Parathyroid adenoma (tissue), 2 donors: ENCODE data around the gene CLMN.

ENCODE experiments used
- H2AFZ ChIP-seq: fragments of 300-600 bp; sonication (generic); one replicate; pipeline ENCODE4 v1.7.0; 2017; ENCODE audit warnings: antibody characterized with exemption, mild to moderate bottlenecking
- H3K27ac ChIP-seq: fragments of 300-600 bp; sonication (generic); one replicate; pipeline ENCODE4 v1.7.0; 2017
- H3K27me3 ChIP-seq: fragments of 300-600 bp; sonication (generic); one replicate; pipeline ENCODE4 v1.7.0; 2017; ENCODE audit warnings: low read length; ENCODE audit not compliant: control insufficient read depth, insufficient read depth
- H3K36me3 ChIP-seq: fragments of 300-600 bp; sonication (generic); one replicate; pipeline ENCODE4 v1.7.0; 2017; ENCODE audit warnings: low read length; ENCODE audit not compliant: control insufficient read depth, insufficient read depth
- H3K4me1 ChIP-seq: fragments of 300-600 bp; sonication (generic); one replicate; pipeline ENCODE4 v1.7.0; 2017; ENCODE audit warnings: control low read depth
- H3K4me2 ChIP-seq: fragments of 300-600 bp; sonication (generic); one replicate; pipeline ENCODE4 v1.7.0; 2017; ENCODE audit warnings: low read length
- H3K4me3 ChIP-seq: fragments of 300-600 bp; sonication (generic); one replicate; pipeline ENCODE4 v1.7.0; 2017; ENCODE audit warnings: low read depth, low read length
- H3K79me2 ChIP-seq: fragments of 300-600 bp; sonication (generic); one replicate; pipeline ENCODE4 v1.7.0; 2017; ENCODE audit warnings: control low read depth
- H3K9ac ChIP-seq: fragments of 300-600 bp; sonication (generic); one replicate; pipeline ENCODE4 v1.7.0; 2017; ENCODE audit warnings: mild to moderate bottlenecking
- H3K9me3 ChIP-seq: fragments of 300-600 bp; sonication (generic); one replicate; pipeline ENCODE4 v1.7.0; 2017; ENCODE audit warnings: low read length; ENCODE audit not compliant: control insufficient read depth
- CTCF ChIP-seq: fragments of 300-600 bp; sonication (generic); IDR thresholded peaks from one replicate; pipeline ENCODE4 v1.7.0; 2017; ENCODE audit warnings: antibody characterized with exemption, mild to moderate bottlenecking
- donor health status: primary hyperparathyroidism.

CLMN gene

DNA sequence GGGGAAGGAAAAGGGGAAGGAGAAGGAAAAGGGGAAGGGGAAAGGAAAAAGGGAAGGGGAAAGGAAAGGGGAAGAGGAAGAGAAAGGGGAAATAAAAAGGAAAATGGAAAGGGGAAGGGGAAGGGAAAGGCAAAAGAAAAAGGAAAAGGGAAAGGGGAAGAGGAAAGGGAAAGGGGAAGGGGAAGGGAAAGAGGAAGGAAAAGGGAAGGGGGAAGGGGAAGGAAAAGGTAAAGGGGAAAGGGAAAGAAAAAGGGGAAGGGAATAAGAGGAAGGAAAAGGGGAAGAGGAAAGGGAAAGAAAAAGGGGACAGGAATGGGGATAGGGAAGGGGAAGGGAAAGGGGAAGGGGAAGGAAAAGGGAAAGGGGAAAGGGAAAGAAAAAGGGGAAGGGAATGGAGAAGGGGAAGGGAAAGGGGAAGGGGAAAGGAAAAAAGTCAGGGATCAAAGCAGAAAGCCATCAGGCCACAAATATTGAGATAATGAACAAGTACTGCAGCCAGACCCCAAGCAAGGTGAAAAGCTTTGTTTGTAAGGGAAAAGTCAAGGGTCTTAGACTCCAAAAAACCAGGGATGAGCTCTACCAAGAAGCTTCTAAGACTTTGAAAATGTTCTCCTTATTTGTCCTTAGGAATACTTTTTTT, 182.4 kb downstream of the CLMN start:
- H3K27ac ChIP-seq = peak overlapping the region; percentile 8
- no peak overlapping the region for H2AFZ ChIP-seq
- H3K27me3 ChIP-seq = no peaks in the 10 kb centered on the region
- H3K4me3 ChIP-seq = no peak overlapping the region
- H3K79me2 ChIP-seq = peaks cover 17% of the 10 kb centered on the region
- H3K4me1 ChIP-seq = peaks cover 6% of the 10 kb centered on the region
- TF ChIP-seq CTCF = no peak
- H3K36me3 ChIP-seq = no peaks in the 10 kb centered on the region
- H3K4me2 ChIP-seq = no peak overlapping the region
- H3K9me3 ChIP-seq = no peaks in the 10 kb centered on the region
- no peak overlapping the region for H3K9ac ChIP-seq

- Histone ChIP-seq H3K79me2 (peaks cover 15% of the 10 kb centered on the region), H2AFZ (no peak overlapping the region), H3K9ac (no peak overlapping the region), H3K9me3 (no peaks in the 10 kb centered on the region), H3K4me3 (no peak overlapping the region), H3K4me2 (no peak overlapping the region), H3K36me3 (no peaks in the 10 kb centered on the region), H3K27ac (no peak overlapping the region), H3K27me3 (no peaks in the 10 kb centered on the region), H3K4me1 (peaks cover 5% of the 10 kb centered on the region)
- no peak for TF ChIP-seq CTCF
These were observed 183.1 kb downstream of the CLMN start for GRCh38 chr14:95136631-95137030.

DNA sequence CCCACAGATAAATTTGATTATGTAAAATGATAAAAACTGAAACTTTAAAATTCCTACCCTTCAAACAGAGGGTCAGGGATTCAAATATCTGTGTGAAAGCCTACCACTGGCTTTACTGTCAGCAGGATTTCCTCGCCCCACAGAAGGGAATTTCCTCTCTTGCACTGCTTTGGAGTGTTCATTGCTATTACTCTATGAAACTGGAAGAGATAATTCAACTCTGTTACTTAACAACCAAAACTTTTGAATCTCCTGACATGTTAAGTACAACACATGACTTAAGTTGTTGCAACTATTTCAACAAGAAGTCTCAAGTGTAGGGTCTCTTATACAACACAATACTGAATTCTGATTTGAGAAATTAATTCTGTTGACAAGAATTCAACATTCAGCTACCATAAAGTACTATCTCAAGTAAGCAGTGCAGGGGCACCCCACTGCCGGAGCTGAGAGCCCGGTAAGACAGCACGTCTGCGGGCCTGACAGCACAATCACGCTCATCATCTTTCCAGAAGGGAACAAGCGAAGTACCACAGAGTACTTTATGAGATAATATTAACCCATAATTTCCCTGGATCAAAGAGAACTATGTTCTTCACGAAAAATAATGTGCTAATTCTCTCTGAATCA, 185.3 kb downstream of the CLMN start:
- no peak overlapping the region for H3K27ac ChIP-seq
- no peaks in the 10 kb centered on the region for H3K9me3 ChIP-seq
- H3K36me3 ChIP-seq = no peaks in the 10 kb centered on the region
- no peaks in the 10 kb centered on the region for H3K27me3 ChIP-seq
- H3K9ac ChIP-seq = no peak overlapping the region
- peaks cover 12% of the 10 kb centered on the region for H3K79me2 ChIP-seq
- H3K4me2 ChIP-seq = no peak overlapping the region
- TF ChIP-seq CTCF = no peak
- no peaks in the 10 kb centered on the region for H3K4me1 ChIP-seq
- no peak overlapping the region for H2AFZ ChIP-seq
- no peak overlapping the region for H3K4me3 ChIP-seq

GRCh38 chr14:95133282-95133681, 186.4 kb downstream of the CLMN start:
- H3K4me1 ChIP-seq = peaks cover 5% of the 10 kb centered on the region
- H3K9ac ChIP-seq = no peak overlapping the region
- H3K27ac ChIP-seq = no peak overlapping the region
- H3K36me3 ChIP-seq = no peaks in the 10 kb centered on the region
- H3K4me3 ChIP-seq = no peak overlapping the region
- no peak for TF ChIP-seq CTCF
- no peak overlapping the region for H3K4me2 ChIP-seq
- H3K9me3 ChIP-seq = no peaks in the 10 kb centered on the region
- H3K79me2 ChIP-seq = peaks cover 12% of the 10 kb centered on the region
- H3K27me3 ChIP-seq = no peaks in the 10 kb centered on the region
- H2AFZ ChIP-seq = no peak overlapping the region

DNA sequence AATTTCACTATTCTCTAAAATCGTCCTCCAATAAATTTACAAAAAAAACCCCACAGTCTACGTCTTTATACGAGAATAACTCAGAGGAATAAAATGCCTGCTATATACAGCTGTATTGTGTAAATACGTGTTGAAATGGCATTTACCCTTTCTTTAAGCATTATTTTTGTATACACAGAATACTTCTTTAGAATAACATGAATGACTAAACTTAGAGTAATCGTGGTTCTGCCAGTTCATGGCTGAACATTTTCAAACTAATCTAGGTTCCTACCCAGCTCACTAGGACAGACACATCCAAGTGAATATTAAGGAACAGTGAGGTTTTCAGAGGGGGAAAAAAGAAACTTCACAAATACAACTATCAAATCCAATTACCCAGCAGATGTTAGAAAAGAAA, 186.9 kb downstream of the CLMN start:
- H3K27me3 ChIP-seq = no peaks in the 10 kb centered on the region
- peaks cover 12% of the 10 kb centered on the region for H3K79me2 ChIP-seq
- H3K4me2 ChIP-seq = no peak overlapping the region
- no peak for TF ChIP-seq CTCF
- H2AFZ ChIP-seq = no peak overlapping the region
- H3K9ac ChIP-seq = no peak overlapping the region
- peaks cover 7% of the 10 kb centered on the region for H3K4me1 ChIP-seq
- no peaks in the 10 kb centered on the region for H3K36me3 ChIP-seq
- no peak overlapping the region for H3K4me3 ChIP-seq
- H3K27ac ChIP-seq = no peak overlapping the region
- no peaks in the 10 kb centered on the region for H3K9me3 ChIP-seq
